MCF 10A (cell line): ENCODE data around the gene CPNE4. TPM values are rescaled to one million over a fixed set of nuclear protein-coding genes. Genes with fewer than 3 reads are reported as not detected.
A peak's percentile ranks its signal among the peaks of the same experiment; 100 is the strongest.

Experiments
- BruUV-seq: library from RNA; stranded (reverse); fragments of 400-500 nt; replicated peaks from 2 replicates; lab custom pipeline; 2021; lab: Mats Ljungman, UMichigan
- CTCF ChIA-PET: fragments of 300-600 bp; sonication (Branson Sonifier 250); formaldehyde crosslinking; extraction: SDS; loops from one replicate; lab custom pipeline; 2021; ENCODE audit warnings: antibody characterized with exemption, inconsistent platforms; lab: Yijun Ruan, JAX
- POLR2A ChIA-PET: fragments of 300-600, 350-650 bp; sonication (Branson Sonifier 250); formaldehyde crosslinking; extraction: SDS; loops from one replicate; lab custom pipeline; 2020; ENCODE audit warnings: antibody characterized with exemption, inconsistent platforms; lab: Yijun Ruan, JAX
- DNase-seq: peaks from one replicate; pipeline ENCODE4 v3.0.0-alpha.2; 2018; ENCODE audit not compliant: unreplicated experiment
- H3K27ac Mint-ChIP-seq: one replicate; pipeline ENCODE4 v1.8.0; 2022; ENCODE audit warnings: mild to moderate bottlenecking, low read depth, mixed read lengths; ENCODE audit not compliant: unreplicated experiment
- H3K27me3 Mint-ChIP-seq: one replicate; pipeline ENCODE4 v1.8.0; 2022; ENCODE audit warnings: mixed read lengths; ENCODE audit not compliant: insufficient read depth, unreplicated experiment
- H3K36me3 Mint-ChIP-seq: one replicate; pipeline ENCODE4 v1.8.0; 2022; ENCODE audit warnings: mild to moderate bottlenecking, moderate library complexity, mixed read lengths; ENCODE audit not compliant: insufficient read depth, unreplicated experiment
- H3K4me1 Mint-ChIP-seq: one replicate; pipeline ENCODE4 v1.8.0; 2022; ENCODE audit warnings: mixed read lengths; ENCODE audit not compliant: insufficient read depth, unreplicated experiment
- H3K4me3 Mint-ChIP-seq: one replicate; pipeline ENCODE4 v1.8.0; 2022; ENCODE audit warnings: mild to moderate bottlenecking, moderate library complexity, mixed read lengths; ENCODE audit not compliant: unreplicated experiment
- H3K9me3 Mint-ChIP-seq: one replicate; pipeline ENCODE4 v1.8.0; 2022; ENCODE audit warnings: mixed read lengths; ENCODE audit not compliant: unreplicated experiment
- CTCF ChIP-seq: fragments of 200-600 bp; IDR thresholded peaks from one replicate; pipeline ENCODE4 v1.8.0; 2022; ENCODE audit warnings: antibody characterized with exemption, mild to moderate bottlenecking; ENCODE audit not compliant: unreplicated experiment
- intact Hi-C: fragments of 100-400 bp; cut with micrococcal nuclease; formaldehyde crosslinking; loops from 2 replicates; pipeline ENCODE4 v1.14.1; 2022
- total RNA-seq: library from RNA; stranded (reverse); gene quantifications from 2 replicates; pipeline ENCODE4 v1.2.3, GENCODE V29; 2022

The CPNE4 gene
- total RNA-seq, 1 experiment from 2014 or later = not detected

- no peak for TF ChIP-seq CTCF
- Mint-ChIP-seq H3K4me1 (no peaks in the 10 kb centered on the region), H3K27me3 (peaks cover 65% of the 10 kb centered on the region), H3K4me3 (no peak overlapping the region), H3K27ac (no peak overlapping the region), H3K9me3 (no peaks in the 10 kb centered on the region), H3K36me3 (no peaks in the 10 kb centered on the region)
- CTCF ChIA-PET = interaction anchor here (0.6 kb wide), 2 partner anchors 86 to 1464 kb away, joined by 3 read pairs; no protein-coding TSS in a partner anchor
- BruUV-seq = no TSS peak
- POLR2A ChIA-PET = no interaction called here
- no peak for DNase-seq
- intact Hi-C loops = no loop called here
These were observed 474.0 kb downstream of the CPNE4 start for GRCh38 chr3:131560795-131561194.

- no peaks in the 10 kb centered on the region for H3K9me3 Mint-ChIP-seq
- H3K4me3 Mint-ChIP-seq = no peak overlapping the region
- peaks cover 31% of the 10 kb centered on the region for H3K27me3 Mint-ChIP-seq
- ChIA-PET CTCF (no interaction called here), POLR2A (no interaction called here)
- no peak for DNase-seq
- H3K36me3 Mint-ChIP-seq = no peaks in the 10 kb centered on the region
- TF ChIP-seq CTCF = no peak
- no peaks in the 10 kb centered on the region for H3K4me1 Mint-ChIP-seq
- intact Hi-C loops = no loop called here
- no peak overlapping the region for H3K27ac Mint-ChIP-seq
- no TSS peak for BruUV-seq
These were observed 479.4 kb downstream of the CPNE4 start for GRCh38 chr3:131555456-131555855.

GRCh38 chr3:131553495-131554247 is 481.1 kb downstream of the CPNE4 start:
- POLR2A ChIA-PET = no interaction called here
- no peak for DNase-seq
- CTCF ChIA-PET = interaction anchor here (0.7 kb wide), 1 partner anchor 657 kb away, joined by 3 read pairs; no protein-coding TSS in a partner anchor
- intact Hi-C loops = no loop called here
- no peak overlapping the region for H3K27ac Mint-ChIP-seq
- no peaks in the 10 kb centered on the region for H3K36me3 Mint-ChIP-seq
- H3K4me1 Mint-ChIP-seq = no peaks in the 10 kb centered on the region
- no TSS peak for BruUV-seq
- no peak for TF ChIP-seq CTCF
- H3K4me3 Mint-ChIP-seq = no peak overlapping the region
- H3K27me3 Mint-ChIP-seq = peaks cover 34% of the 10 kb centered on the region
- no peaks in the 10 kb centered on the region for H3K9me3 Mint-ChIP-seq

GRCh38 chr3:131551761-131552160 is 483.1 kb downstream of the CPNE4 start:
- intact Hi-C loops = no loop called here
- no peaks in the 10 kb centered on the region for H3K4me1 Mint-ChIP-seq
- peak; percentile 57 for DNase-seq
- POLR2A ChIA-PET = interaction anchor here (1.9 kb wide), 1 partner anchor 10 kb away, joined by 4 read pairs; no protein-coding TSS in a partner anchor
- CTCF ChIA-PET = no interaction called here
- BruUV-seq = no TSS peak
- TF ChIP-seq CTCF = no peak
- H3K27me3 Mint-ChIP-seq = peaks cover 32% of the 10 kb centered on the region
- no peak overlapping the region for H3K4me3 Mint-ChIP-seq
- H3K27ac Mint-ChIP-seq = no peak overlapping the region
- H3K9me3 Mint-ChIP-seq = no peaks in the 10 kb centered on the region
- H3K36me3 Mint-ChIP-seq = no peaks in the 10 kb centered on the region
